Fibroblast of peridontal ligament (primary cell): ENCODE results near the gene CCL27.

Experiments
- DNase-seq: peaks from one replicate; pipeline ENCODE4 v3.0.0-alpha.2; 2010; ENCODE audit errors: extremely low read depth

CCL27 gene

GRCh38 chr9:34627716-34628655 is 34.5 kb downstream of the CCL27 start:
- DNase-seq, result no peak

DNA sequence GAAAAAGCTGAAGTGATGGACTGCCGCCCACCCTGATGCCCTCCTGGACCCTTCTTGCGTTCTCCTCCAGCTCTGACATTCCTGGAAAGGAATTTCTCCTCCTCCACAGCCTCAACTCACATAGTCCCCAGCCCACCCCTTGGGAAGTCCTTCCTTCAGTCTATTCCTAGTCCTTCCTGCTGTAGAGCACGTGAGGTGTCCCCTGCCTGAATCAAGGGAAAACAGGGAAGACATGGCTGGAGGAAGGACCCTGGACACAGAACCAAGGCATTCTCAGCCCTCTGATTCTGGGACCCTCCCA is 37.3 kb downstream of the CCL27 start:
- no peak for DNase-seq

DNA sequence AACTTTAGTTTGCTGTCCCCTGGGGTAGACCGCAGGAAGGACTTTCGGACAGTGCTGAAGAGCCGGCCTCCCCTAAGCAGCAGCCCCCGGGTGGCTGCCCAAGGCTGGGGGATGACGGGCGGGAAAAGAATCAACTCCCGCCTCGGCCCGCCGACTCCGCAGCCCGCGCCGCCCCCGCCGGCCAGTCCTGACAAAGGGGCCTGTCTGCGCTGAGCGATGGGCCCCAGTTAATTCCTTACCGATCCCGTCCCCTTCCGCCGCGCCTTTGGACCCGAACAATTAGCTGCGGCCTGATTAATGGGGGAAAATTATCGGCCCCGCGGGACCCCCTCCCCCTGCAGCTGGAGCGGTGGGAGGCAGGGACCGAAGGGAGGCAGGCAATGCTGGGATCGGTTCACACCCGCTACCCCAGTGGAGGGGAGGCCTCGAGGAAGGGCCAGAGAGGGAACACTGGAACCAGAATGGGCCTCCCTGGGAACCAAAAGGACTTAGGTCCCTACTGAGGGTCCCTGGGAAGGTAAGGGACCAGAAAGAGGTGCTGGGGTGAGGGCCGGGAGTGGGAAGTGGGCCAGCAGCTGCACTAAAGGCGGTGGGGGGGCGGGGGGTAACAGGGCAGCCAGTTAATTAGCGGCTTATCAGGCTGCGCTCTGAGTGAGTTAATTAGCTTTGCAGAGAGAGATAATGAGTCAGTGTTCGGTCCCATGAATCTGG is 37.8 kb downstream of the CCL27 start:
- DNase-seq, result no peak

- no peak for DNase-seq
Measured at GRCh38 chr9:34623374-34624235, 38.9 kb downstream of the CCL27 start.

- DNase-seq, result peak; percentile 95
Measured at GRCh38 chr9:34620061-34620994, 42.1 kb downstream of the CCL27 start, which contains the start of gene DCTN3. DCTN3 (minus strand) TSS chr9:34620495; CDS start chr9:34620464, 31 bp downstream.

- no peak for DNase-seq
Measured at GRCh38 chr9:34615132-34615531, 47.3 kb downstream of the CCL27 start.

DNA sequence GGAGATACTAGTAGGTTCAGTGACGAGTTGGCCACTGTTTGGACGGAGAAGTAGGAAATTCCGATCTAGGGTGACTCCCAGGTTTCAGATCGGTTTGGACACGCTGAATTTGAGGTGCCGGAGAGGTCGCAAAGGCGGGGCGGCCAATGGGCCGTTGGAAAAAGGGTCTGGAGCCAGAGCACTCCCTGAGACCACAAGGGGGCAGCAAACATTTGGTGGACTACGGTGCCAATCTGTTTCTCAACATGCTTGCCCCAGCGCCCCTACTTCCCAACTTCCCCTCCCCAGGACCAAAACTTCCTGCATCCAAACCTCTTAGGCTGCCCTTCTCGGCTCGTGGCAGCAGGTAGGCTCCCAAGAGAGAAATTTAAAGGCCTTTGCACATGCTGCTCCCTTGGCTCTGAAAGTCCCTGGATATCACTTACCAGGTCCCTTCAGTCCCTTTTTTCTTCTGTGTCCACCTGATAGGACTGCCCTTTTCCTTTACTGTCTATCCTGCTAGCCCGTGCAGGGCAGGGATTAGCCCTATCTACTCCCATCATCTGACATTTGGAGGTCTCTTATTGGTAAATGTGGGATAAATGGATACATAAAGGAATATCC is 49.6 kb downstream of the CCL27 start:
- DNase-seq, result peak; percentile 73
